Immature natural killer cell (primary cell): ENCODE results near the gene SYT14. TPM values are rescaled to one million over a fixed set of nuclear protein-coding genes. Genes with fewer than 3 reads are reported as not detected.

Experiments used
- polyA plus RNA-seq, 3 donors: library from polyadenylated mRNA; unstranded; fragments of 300-500 nt; fragmentation: Illumina TruSeq; gene quantifications; one replicate each; pipeline ENCODE4 v1.2.3, GENCODE V29; 2021

The SYT14 gene
- polyA plus RNA-seq, 3 donors from 2014 or later, result not detected

Other genes starting within 250 kb of the SYT14 start
- gene HSD11B1, start 233.4 kb upstream of the SYT14 start, polyA plus RNA-seq, result not detected
- 100 to 1,000 TPM; 232 to 341 (median 287) TPM for gene TRAF3IP3, start 182.2 kb upstream of the SYT14 start, polyA plus RNA-seq
- under 1 TPM in 2 of 3 donors, not detected in 1; 0.18 to 0.84 TPM for gene C1orf74, start 153.7 kb upstream of the SYT14 start, polyA plus RNA-seq
- 1 to 10 TPM in 2 of 3 donors, not detected in 1; 5.2 TPM for gene IRF6, start 132.1 kb upstream of the SYT14 start, polyA plus RNA-seq
- 1 to 10 TPM; 2.6 to 3.7 (median 3.2) TPM for gene UTP25, start 110.2 kb upstream of the SYT14 start, polyA plus RNA-seq